Mammary epithelial cell (primary cell): ENCODE results near the gene NPBWR2.
A peak's percentile ranks its signal among the peaks of the same experiment; 100 is the strongest.

Source experiments
- CTCF ChIP-seq, 2 donors: IDR thresholded peaks in 1 of 2; conservative IDR thresholded peaks in 1 of 2; 2 replicates each; pipeline ENCODE4 v1.5.1; 2011 to 2012; ENCODE audit warnings: inconsistent platforms in 2 of 2, low read length in 2 of 2, mild to moderate bottlenecking in 2 of 2, control low read depth in 1 of 2, low read depth in 1 of 2; ENCODE audit not compliant: insufficient read depth in 1 of 2; ENCODE audit errors: extremely low read depth in 1 of 2
- EZH2 ChIP-seq: IDR thresholded peaks from 2 replicates; pipeline ENCODE4 v1.6.1; 2012; ENCODE audit warnings: low read length, inconsistent platforms, borderline replicate concordance

DNA sequence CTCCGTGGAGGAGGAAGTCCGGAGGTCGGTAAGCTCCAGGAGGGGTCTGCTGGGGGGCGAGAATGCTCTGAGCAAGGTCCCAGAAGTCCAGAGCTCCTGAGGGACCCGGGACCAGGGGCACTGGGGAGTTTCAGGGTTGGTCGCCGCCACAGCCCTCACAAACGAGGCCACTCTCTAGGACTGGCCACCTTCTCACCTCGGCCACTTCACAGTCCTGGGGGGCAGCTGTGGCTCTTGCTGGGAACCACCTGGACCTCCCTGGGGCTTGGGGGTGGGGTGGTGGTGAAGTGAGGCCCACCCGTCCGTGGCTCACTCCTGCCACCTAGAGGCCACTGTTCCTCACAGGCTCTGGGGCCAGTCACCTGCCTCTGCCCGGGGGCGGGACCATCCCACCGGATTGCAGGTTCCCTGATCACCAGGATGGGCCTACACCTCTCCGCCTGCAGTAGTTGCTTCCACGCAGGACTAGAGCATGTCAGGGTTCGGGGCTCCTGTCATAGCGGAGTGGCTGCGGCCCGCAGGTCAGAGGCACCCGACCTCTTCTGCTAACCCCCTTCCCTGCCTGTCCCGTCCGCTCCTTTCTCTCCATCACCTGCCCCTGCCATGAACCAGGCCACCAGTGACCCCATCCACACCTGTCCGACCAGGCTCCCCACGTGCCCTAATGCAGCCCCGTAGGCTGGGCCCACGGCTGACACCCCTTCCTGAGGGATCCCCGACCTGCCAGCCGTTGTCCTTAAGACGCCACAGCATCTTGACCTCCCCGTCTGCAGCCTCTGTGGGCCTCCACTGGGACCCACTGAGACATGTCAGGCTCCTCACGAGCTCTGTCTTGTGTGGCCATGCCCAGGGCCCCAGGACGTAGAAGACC is 49.5 kb downstream of the NPBWR2 start:
- TF ChIP-seq CTCF (conservative IDR thresholded peaks at IDR 0.05 in 1 of 2, IDR thresholded peaks at IDR 0.05 in 1 of 2; ENCODE audit: extremely low read depth in 1 of 2, insufficient read depth in 1 of 2, low read depth in 1 of 2, low read length in 2 of 2) = peak; percentile 73 to 89
- no peak for TF ChIP-seq EZH2
